Gastroesophageal sphincter (tissue), 3 donors: Measurements from ENCODE around the gene PGGT1B.

Experiments
- CTCF ChIP-seq, 4 experiments: fragments of 200-600 bp in 2 of 4; fragments of 450-650 bp in 2 of 4; sonication (generic) in 1 of 4; IDR thresholded peaks; one replicate each; pipeline ENCODE4 v1.5.1; 2017 to 2019; ENCODE audit warnings: antibody characterized with exemption in 4 of 4, mild to moderate bottlenecking in 2 of 4, moderate library complexity in 2 of 4
- EP300 ChIP-seq: sonication (generic); formaldehyde crosslinking; IDR thresholded peaks from one replicate; pipeline ENCODE4 v1.6.1; 2017; ENCODE audit warnings: antibody characterized with exemption, mild to moderate bottlenecking
- POLR2A ChIP-seq, 2 donors: fragments of 450-650 bp; IDR thresholded peaks; one replicate each; pipeline ENCODE4 v1.6.1; 2017; ENCODE audit warnings: antibody characterized with exemption in 2 of 2, mild to moderate bottlenecking in 2 of 2, moderate library complexity in 1 of 2

GRCh38 chr5:115180165-115180709, 82.4 kb downstream of the PGGT1B start:
- TF ChIP-seq CTCF (IDR thresholded peaks at IDR 0.05) (no peak), POLR2A (IDR thresholded peaks at IDR 0.05) (no peak), EP300 (no peak)
